OCI-LY1 (cell line): ENCODE results near the gene PTPN14.

Experiments
- EZH2 ChIP-seq: fragments of 200-600 bp; sonication (generic), shearing (Covaris generic); IDR thresholded peaks from 2 replicates; pipeline ENCODE4 v1.8.0; 2017; ENCODE audit warnings: borderline replicate concordance, mixed run types, mild to moderate bottlenecking, antibody characterized with exemption, low read length, moderate library complexity, mixed read lengths
- TF ChIP-seq, protein P1 (sequence below): fragments of 200-600 bp; sonication (generic), shearing (Covaris generic); IDR thresholded peaks from 2 replicates; pipeline ENCODE4 v1.5.1; 2017; ENCODE audit warnings: mild to moderate bottlenecking, antibody characterized with exemption, low read length, moderate library complexity, mixed read lengths

DNA sequence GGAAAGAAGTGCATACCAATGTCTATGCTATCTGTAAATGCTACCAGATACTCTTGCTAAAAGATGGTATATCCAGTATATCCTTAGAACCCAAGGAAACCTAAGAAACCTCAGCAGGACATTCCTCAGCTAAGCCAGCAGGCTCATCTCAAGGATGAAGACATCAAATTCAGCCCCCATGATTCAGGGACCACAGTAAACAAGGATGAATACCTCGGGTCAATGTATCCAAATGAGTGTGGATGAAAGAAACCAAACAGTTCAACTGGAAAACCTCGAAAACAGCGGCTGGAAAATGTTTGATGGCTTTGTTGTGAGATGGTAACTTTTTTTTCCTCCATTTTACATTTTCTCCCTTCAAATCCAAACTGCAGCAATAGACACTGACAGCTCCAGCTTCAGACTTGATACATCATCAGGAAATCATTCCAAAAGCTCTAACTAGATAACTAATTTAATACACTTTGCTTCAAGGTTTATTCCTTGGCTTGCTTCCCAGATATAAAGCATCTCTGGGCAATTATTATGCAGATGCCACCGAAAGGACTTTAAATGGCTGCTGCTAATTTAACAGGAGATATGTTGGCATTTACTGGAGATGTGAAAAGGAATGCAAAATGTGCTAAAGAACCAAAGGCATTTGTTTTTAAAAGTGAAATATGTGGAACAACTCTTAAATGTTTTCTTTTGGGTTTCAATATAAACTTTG lies 196.8 kb downstream of the PTPN14 start:
- TF ChIP-seq, protein P1, sequence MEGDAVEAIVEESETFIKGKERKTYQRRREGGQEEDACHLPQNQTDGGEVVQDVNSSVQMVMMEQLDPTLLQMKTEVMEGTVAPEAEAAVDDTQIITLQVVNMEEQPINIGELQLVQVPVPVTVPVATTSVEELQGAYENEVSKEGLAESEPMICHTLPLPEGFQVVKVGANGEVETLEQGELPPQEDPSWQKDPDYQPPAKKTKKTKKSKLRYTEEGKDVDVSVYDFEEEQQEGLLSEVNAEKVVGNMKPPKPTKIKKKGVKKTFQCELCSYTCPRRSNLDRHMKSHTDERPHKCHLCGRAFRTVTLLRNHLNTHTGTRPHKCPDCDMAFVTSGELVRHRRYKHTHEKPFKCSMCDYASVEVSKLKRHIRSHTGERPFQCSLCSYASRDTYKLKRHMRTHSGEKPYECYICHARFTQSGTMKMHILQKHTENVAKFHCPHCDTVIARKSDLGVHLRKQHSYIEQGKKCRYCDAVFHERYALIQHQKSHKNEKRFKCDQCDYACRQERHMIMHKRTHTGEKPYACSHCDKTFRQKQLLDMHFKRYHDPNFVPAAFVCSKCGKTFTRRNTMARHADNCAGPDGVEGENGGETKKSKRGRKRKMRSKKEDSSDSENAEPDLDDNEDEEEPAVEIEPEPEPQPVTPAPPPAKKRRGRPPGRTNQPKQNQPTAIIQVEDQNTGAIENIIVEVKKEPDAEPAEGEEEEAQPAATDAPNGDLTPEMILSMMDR = no peak
- no peak for TF ChIP-seq EZH2
